Measurements from ENCODE around the gene ROBO1. TPM values are rescaled to one million over a fixed set of nuclear protein-coding genes. Genes with fewer than 3 reads are reported as not detected.

Gene ROBO1
- total RNA-seq: 31.7 and 38.2 TPM in 2 replicates

DNA sequence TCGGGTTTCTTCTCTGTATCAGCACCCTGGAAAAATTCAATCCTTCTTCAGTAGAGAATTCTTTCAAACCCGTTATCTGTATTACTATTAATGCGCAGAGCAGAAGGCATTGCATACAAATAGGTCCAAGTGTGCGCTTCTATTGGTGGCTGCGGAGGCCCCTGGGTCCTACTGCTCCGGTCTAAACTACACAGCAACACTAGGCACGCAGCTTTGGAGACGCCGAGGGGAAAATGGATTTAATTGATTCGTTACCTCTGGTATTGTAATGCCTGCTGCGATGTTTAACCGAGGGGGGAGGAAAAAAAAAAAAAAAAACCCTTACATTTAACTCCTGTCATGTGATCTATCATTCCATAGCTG, at the start of gene ROBO1:
Gene ROBO1 (minus strand): TSS at position 94 of the 363 bp plus-strand sequence.
- Histone ChIP-seq H3K27me3 (ENCODE audit: control insufficient read depth, insufficient read depth, low read length) (peaks cover 25% of the 10 kb centered on the region), H3K36me3 (ENCODE audit: control insufficient read depth, insufficient read depth, low read length) (no peaks in the 10 kb centered on the region), H3K4me3 (ENCODE audit: low read depth, low read length) (peak within 1 kb of the TSS; percentile 39)
- no peak for DNase-seq (ENCODE audit: low read depth)
- TF ChIP-seq, protein P1, sequence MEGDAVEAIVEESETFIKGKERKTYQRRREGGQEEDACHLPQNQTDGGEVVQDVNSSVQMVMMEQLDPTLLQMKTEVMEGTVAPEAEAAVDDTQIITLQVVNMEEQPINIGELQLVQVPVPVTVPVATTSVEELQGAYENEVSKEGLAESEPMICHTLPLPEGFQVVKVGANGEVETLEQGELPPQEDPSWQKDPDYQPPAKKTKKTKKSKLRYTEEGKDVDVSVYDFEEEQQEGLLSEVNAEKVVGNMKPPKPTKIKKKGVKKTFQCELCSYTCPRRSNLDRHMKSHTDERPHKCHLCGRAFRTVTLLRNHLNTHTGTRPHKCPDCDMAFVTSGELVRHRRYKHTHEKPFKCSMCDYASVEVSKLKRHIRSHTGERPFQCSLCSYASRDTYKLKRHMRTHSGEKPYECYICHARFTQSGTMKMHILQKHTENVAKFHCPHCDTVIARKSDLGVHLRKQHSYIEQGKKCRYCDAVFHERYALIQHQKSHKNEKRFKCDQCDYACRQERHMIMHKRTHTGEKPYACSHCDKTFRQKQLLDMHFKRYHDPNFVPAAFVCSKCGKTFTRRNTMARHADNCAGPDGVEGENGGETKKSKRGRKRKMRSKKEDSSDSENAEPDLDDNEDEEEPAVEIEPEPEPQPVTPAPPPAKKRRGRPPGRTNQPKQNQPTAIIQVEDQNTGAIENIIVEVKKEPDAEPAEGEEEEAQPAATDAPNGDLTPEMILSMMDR (IDR thresholded peaks at IDR 0.05; ENCODE audit: insufficient read depth, low read length, poor library complexity, severe bottlenecking): no peak

DNA sequence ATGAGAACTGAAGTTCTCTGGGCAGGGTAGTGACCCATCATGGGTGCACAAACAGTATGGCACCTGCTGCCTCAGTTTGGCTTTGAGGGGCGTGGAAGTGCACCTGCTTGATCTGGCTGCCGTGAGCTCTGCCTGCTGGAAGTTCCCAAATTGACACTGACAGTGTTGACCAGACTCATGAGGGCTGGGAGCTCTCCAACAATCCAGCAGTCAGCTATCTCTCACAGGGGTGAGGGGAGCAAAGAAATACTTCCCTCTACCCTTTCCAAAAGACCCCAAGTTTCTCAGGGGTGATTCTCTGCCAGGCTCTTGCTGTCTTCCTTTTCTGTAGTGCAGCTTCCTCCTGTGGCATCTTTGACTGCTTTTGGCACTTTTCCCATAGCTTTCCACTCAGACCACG, 49.4 kb upstream of the ROBO1 start:
- TF ChIP-seq, protein P1 (IDR thresholded peaks at IDR 0.05; ENCODE audit: insufficient read depth, low read length, poor library complexity, severe bottlenecking): no peak
- Histone ChIP-seq H3K27me3 (ENCODE audit: control insufficient read depth, insufficient read depth, low read length) (no peaks in the 10 kb centered on the region), H3K4me3 (ENCODE audit: low read depth, low read length) (no peak overlapping the region), H3K36me3 (ENCODE audit: control insufficient read depth, insufficient read depth, low read length) (no peaks in the 10 kb centered on the region)
- DNase-seq (ENCODE audit: low read depth): no peak

DNA sequence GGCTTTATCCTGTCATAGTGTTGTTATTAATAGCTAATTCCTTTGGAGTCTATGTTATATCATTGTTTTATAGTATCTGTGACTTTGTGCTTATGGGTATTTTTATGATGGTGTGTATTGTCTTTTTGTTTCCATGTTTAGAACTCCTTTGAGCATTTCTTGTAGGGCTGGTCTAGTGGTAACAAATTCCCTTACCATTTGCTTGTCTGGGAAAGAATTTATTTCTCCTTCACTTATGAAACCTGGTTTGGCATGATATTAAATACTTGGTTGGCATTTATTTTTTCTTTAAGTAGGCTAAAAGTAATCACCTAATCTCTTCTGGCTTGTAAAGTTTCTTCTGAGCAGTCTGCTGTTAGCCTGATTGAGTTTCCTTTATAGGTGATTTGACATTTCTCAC, 47.7 kb upstream of the ROBO1 start:
- Histone ChIP-seq H3K36me3 (ENCODE audit: control insufficient read depth, insufficient read depth, low read length) (no peaks in the 10 kb centered on the region), H3K27me3 (ENCODE audit: control insufficient read depth, insufficient read depth, low read length) (no peaks in the 10 kb centered on the region), H3K4me3 (ENCODE audit: low read depth, low read length) (no peak overlapping the region)
- no peak for DNase-seq (ENCODE audit: low read depth)
- TF ChIP-seq, protein P1 (IDR thresholded peaks at IDR 0.05; ENCODE audit: insufficient read depth, low read length, poor library complexity, severe bottlenecking): no peak

DNA sequence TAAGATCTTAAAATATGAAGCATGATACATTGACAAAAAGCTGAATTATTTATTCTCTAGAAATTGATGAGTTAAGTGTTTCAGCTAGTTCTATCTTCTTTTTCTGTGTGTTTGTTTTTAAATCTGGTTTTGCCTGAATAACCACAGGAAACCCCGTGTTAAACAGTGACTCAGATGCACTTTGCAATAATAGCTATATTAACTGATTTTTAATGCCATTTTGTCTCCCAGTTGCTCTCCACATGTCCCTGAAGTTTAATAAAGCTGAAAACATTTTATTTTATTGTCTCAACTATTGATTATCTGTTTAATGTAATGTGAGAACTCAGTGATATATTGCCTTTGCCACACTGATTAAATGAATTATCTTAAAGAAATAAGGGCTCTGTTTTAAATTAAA, 42.8 kb upstream of the ROBO1 start:
- H3K4me3 ChIP-seq (ENCODE audit: low read depth, low read length): no peak overlapping the region
- H3K27me3 ChIP-seq (ENCODE audit: control insufficient read depth, insufficient read depth, low read length): no peaks in the 10 kb centered on the region
- H3K36me3 ChIP-seq (ENCODE audit: control insufficient read depth, insufficient read depth, low read length): no peaks in the 10 kb centered on the region
- no peak for DNase-seq (ENCODE audit: low read depth)
- TF ChIP-seq, protein P1 (IDR thresholded peaks at IDR 0.05; ENCODE audit: insufficient read depth, low read length, poor library complexity, severe bottlenecking): no peak

DNA sequence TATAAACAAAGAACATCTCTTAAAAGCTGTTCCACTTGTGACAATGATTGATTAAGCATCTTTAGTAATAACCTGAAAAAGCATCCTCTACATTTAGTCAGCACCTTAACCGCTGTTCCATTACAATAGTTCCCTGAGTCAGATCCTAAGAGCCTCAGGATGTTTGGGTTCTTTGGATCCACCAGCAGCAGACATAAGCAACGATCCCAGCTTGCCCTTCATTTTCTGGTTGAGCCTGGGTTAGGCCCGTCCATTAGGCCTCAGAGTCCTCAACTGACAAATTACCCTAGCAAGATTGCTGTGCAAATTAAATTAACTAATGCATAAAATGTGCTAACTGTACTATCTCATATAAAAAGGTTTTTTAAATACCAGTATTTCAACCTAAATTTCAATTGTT, 42.3 kb upstream of the ROBO1 start:
- H3K4me3 ChIP-seq (ENCODE audit: low read depth, low read length): no peak overlapping the region
- H3K36me3 ChIP-seq (ENCODE audit: control insufficient read depth, insufficient read depth, low read length): no peaks in the 10 kb centered on the region
- TF ChIP-seq, protein P1 (IDR thresholded peaks at IDR 0.05; ENCODE audit: insufficient read depth, low read length, poor library complexity, severe bottlenecking): no peak
- no peak for DNase-seq (ENCODE audit: low read depth)
- no peaks in the 10 kb centered on the region for H3K27me3 ChIP-seq (ENCODE audit: control insufficient read depth, insufficient read depth, low read length)

DNA sequence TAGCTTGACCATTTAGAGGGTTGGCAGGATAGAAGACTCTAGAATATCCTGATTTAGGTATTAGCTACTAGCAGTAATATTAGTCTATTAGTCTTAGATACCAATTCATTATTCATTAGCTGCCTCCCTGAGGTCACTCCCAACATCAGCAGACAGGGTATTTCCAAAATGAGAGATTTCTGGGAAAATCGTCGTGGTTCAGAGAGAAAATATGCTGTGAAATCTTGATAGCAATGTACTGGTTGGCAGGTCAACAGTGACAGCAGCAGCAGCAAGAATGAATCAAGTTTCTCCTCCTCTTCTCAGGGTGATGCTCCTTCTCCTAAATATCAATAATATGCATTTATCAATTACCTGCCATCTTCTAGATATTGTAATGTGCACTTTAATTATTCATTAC, 41.3 kb upstream of the ROBO1 start:
- Histone ChIP-seq H3K4me3 (ENCODE audit: low read depth, low read length) (no peak overlapping the region), H3K27me3 (ENCODE audit: control insufficient read depth, insufficient read depth, low read length) (no peaks in the 10 kb centered on the region), H3K36me3 (ENCODE audit: control insufficient read depth, insufficient read depth, low read length) (no peaks in the 10 kb centered on the region)
- DNase-seq (ENCODE audit: low read depth): no peak
- TF ChIP-seq, protein P1 (IDR thresholded peaks at IDR 0.05; ENCODE audit: insufficient read depth, low read length, poor library complexity, severe bottlenecking): no peak
